H9 (cell line): ENCODE data around the gene KCNAB1. TPM values are rescaled to one million over a fixed set of nuclear protein-coding genes. Genes with fewer than 3 reads are reported as not detected.

ENCODE experiments used
- DNase-seq: peaks from one replicate; pipeline ENCODE4 v3.0.0-alpha.2; 2017
- H2AFZ ChIP-seq: one replicate; pipeline ENCODE4 v1.6.1; 2013; ENCODE audit warnings: mild to moderate bottlenecking, low read length, control low read depth, moderate library complexity
- H2AK5ac ChIP-seq: 2 replicates; pipeline ENCODE4 v1.6.1; 2013; ENCODE audit warnings: low read length, control low read depth, mixed read lengths; ENCODE audit not compliant: insufficient read length
- H2BK120ac ChIP-seq: one replicate; pipeline ENCODE4 v1.6.1; 2013; ENCODE audit warnings: low read depth, mild to moderate bottlenecking, low read length, control low read depth, inconsistent platforms; ENCODE audit not compliant: poor library complexity, severe bottlenecking
- H2BK12ac ChIP-seq: 2 replicates; pipeline ENCODE4 v1.6.1; 2013; ENCODE audit warnings: low read length, control low read depth, mixed read lengths, low read depth; ENCODE audit not compliant: insufficient read length
- H2BK15ac ChIP-seq: 2 replicates; pipeline ENCODE4 v1.6.1; 2013; ENCODE audit warnings: low read depth, low read length, control low read depth
- H2BK20ac ChIP-seq: one replicate; pipeline ENCODE4 v1.6.1; 2013; ENCODE audit warnings: low read depth, mild to moderate bottlenecking, low read length, control low read depth, inconsistent platforms; ENCODE audit not compliant: poor library complexity, severe bottlenecking
- H2BK5ac ChIP-seq: 2 replicates; pipeline ENCODE4 v1.6.1; 2013; ENCODE audit warnings: low read length, control low read depth, mixed read lengths; ENCODE audit not compliant: insufficient read length
- H3K14ac ChIP-seq: 2 replicates; pipeline ENCODE4 v1.6.1; 2013; ENCODE audit warnings: low read length, control low read depth; ENCODE audit not compliant: insufficient read depth
- H3K18ac ChIP-seq: 2 replicates; pipeline ENCODE4 v1.6.1; 2013; ENCODE audit warnings: low read depth, mild to moderate bottlenecking, mixed read lengths, low read length, control low read depth; ENCODE audit not compliant: insufficient read length
- H3K23ac ChIP-seq: 2 replicates; pipeline ENCODE4 v1.6.1; 2013; ENCODE audit warnings: low read length, control low read depth, mixed read lengths, low read depth; ENCODE audit not compliant: insufficient read length
- H3K23me2 ChIP-seq: 2 replicates; pipeline ENCODE4 v1.6.1; 2013; ENCODE audit warnings: low read depth, mild to moderate bottlenecking, mixed read lengths, low read length, control low read depth; ENCODE audit not compliant: insufficient read length, poor library complexity, severe bottlenecking
- H3K27ac ChIP-seq: 2 replicates; pipeline ENCODE4 v1.5.1; 2013; ENCODE audit warnings: low read length, control low read depth, mixed read lengths, low read depth; ENCODE audit not compliant: insufficient read length
- H3K27me3 ChIP-seq: 2 replicates; pipeline ENCODE4 v1.6.1; 2013; ENCODE audit warnings: low read length, control low read depth, inconsistent platforms; ENCODE audit not compliant: insufficient read depth
- H3K4ac ChIP-seq: 2 replicates; pipeline ENCODE4 v1.6.1; 2013; ENCODE audit warnings: low read depth, mild to moderate bottlenecking, control low read depth, inconsistent platforms, low read length, moderate library complexity
- H3K4me1 ChIP-seq: 2 replicates; pipeline ENCODE4 v1.6.1; 2013; ENCODE audit warnings: low read length, control low read depth, inconsistent platforms; ENCODE audit not compliant: insufficient read depth
- H3K4me2 ChIP-seq: 2 replicates; pipeline ENCODE4 v1.6.1; 2013; ENCODE audit warnings: low read length, control low read depth, mixed read lengths; ENCODE audit not compliant: insufficient read length, insufficient read depth
- H3K56ac ChIP-seq: 2 replicates; pipeline ENCODE4 v1.6.1; 2013; ENCODE audit warnings: low read depth, mild to moderate bottlenecking, mixed read lengths, low read length, control low read depth; ENCODE audit not compliant: insufficient read length
- H3K79me1 ChIP-seq: 2 replicates; pipeline ENCODE4 v1.6.1; 2013; ENCODE audit warnings: low read depth, mild to moderate bottlenecking, moderate library complexity, low read length, control low read depth, inconsistent platforms; ENCODE audit not compliant: insufficient read depth, poor library complexity, severe bottlenecking
- H3K79me2 ChIP-seq: 2 replicates; pipeline ENCODE4 v1.6.1; 2013; ENCODE audit warnings: low read length, control low read depth, inconsistent platforms; ENCODE audit not compliant: insufficient read depth
- H3K9ac ChIP-seq: 2 replicates; pipeline ENCODE4 v1.6.1; 2013; ENCODE audit warnings: low read length, control low read depth, mixed read lengths; ENCODE audit not compliant: insufficient read length; ENCODE audit errors: extremely low read depth
- H3K9me3 ChIP-seq: one replicate; pipeline ENCODE4 v1.6.1; 2013; ENCODE audit warnings: low read depth, low read length, inconsistent platforms; ENCODE audit not compliant: control insufficient read depth
- H3T11ph ChIP-seq: one replicate; pipeline ENCODE4 v1.6.1; 2013; ENCODE audit warnings: mild to moderate bottlenecking, low read length, control low read depth, inconsistent platforms
- H4K20me1 ChIP-seq: one replicate; pipeline ENCODE4 v1.6.1; 2013; ENCODE audit not compliant: control insufficient read depth, insufficient read length, insufficient read depth
- H4K5ac ChIP-seq: 2 replicates; pipeline ENCODE4 v1.6.1; 2013; ENCODE audit warnings: low read depth, mild to moderate bottlenecking, mixed read lengths, low read length, control low read depth; ENCODE audit not compliant: insufficient read length
- H4K8ac ChIP-seq: replicated peaks from 2 replicates; pipeline ENCODE4 v1.6.1; 2013; ENCODE audit warnings: low read length, control low read depth, mixed read lengths, low read depth; ENCODE audit not compliant: insufficient read length
- H4K91ac ChIP-seq: 2 replicates; pipeline ENCODE4 v1.6.1; 2013; ENCODE audit warnings: low read depth, mild to moderate bottlenecking, moderate library complexity, mixed read lengths, low read length, control low read depth; ENCODE audit not compliant: insufficient read length
- H3K27ac Mint-ChIP-seq, 3 experiments: 2 replicates in 2 of 3; 3 replicates in 1 of 3; pipeline ENCODE4 v1.8.0; 2020 to 2021; ENCODE audit warnings: mixed read lengths in 3 of 3, mild to moderate bottlenecking in 1 of 3, moderate library complexity in 1 of 3
- H3K27me3 Mint-ChIP-seq: 2 replicates; pipeline ENCODE4 v1.8.0; 2021; ENCODE audit warnings: low read depth, mild to moderate bottlenecking, moderate library complexity, mixed read lengths
- H3K36me3 Mint-ChIP-seq, 3 experiments: 2 replicates in 2 of 3; 3 replicates in 1 of 3; pipeline ENCODE4 v1.8.0; 2020 to 2021; ENCODE audit warnings: low read depth in 3 of 3, mixed read lengths in 3 of 3; ENCODE audit not compliant: insufficient read depth in 1 of 3
- H3K4me1 Mint-ChIP-seq, 2 experiments: 2 replicates each; pipeline ENCODE4 v1.8.0; 2020; ENCODE audit warnings: mixed read lengths in 2 of 2
- H3K4me3 Mint-ChIP-seq, 2 experiments: 2 replicates in 1 of 2; 3 replicates in 1 of 2; pipeline ENCODE4 v1.8.0; 2020 to 2021; ENCODE audit warnings: mild to moderate bottlenecking in 2 of 2, mixed read lengths in 2 of 2, moderate library complexity in 1 of 2
- H3K9me3 Mint-ChIP-seq, 2 experiments: 2 replicates in 1 of 2; 3 replicates in 1 of 2; pipeline ENCODE4 v1.8.0; 2020; ENCODE audit warnings: mild to moderate bottlenecking in 2 of 2, mixed read lengths in 2 of 2, moderate library complexity in 1 of 2
- CTCF ChIP-seq: fragments of 200-600 bp; sonication (generic); conservative IDR thresholded peaks from 3 replicates; pipeline ENCODE4 v1.8.0; 2021; ENCODE audit warnings: antibody characterized with exemption, mild to moderate bottlenecking
- WGBS: extraction: QIAGEN DNeasy Blood & Tissue Kit; methylation state at CpG from one replicate; pipeline ENCODE4 v1.1.7; 2013; ENCODE audit warnings: missing lambda C conversion rate, low lambda C conversion rate, mixed read lengths; ENCODE audit not compliant: insufficient read length; ENCODE audit errors: extremely low coverage; 5-methylcytosine and 5-hydroxymethylcytosine counted together
- total RNA-seq: library from RNA; stranded (reverse); gene quantifications from 2 replicates; pipeline ENCODE4 v1.2.1, GENCODE V29; 2021

The KCNAB1 gene
- total RNA-seq, 1 experiment from 2014 or later = 3.7 TPM

- Histone ChIP-seq H3K4me2 (no peak overlapping the region), H3K14ac (peak overlapping the region; percentile 65; the same call in 1 of the 2 replicates), H3K27me3 (no peaks in the 10 kb centered on the region), H3K56ac (no peak overlapping the region), H4K91ac (no peak overlapping the region), H3K27ac (no peak overlapping the region), H3T11ph (no peak overlapping the region), H3K9me3 (no peaks in the 10 kb centered on the region), H3K4me1 (no peaks in the 10 kb centered on the region), H3K23me2 (no peaks in the 10 kb centered on the region), H2BK5ac (no peak overlapping the region), H2BK120ac (no peak overlapping the region), H3K23ac (no peak overlapping the region), H2AFZ (no peak overlapping the region), H3K4ac (no peak overlapping the region), H2AK5ac (no peak overlapping the region), H2BK15ac (no peak overlapping the region), H2BK12ac (no peak overlapping the region), H3K79me1 (no peaks in the 10 kb centered on the region), H3K18ac (no peak overlapping the region), H3K9ac (no peak overlapping the region), H4K5ac (no peak overlapping the region), H4K8ac (no peak overlapping the region), H4K20me1 (no peaks in the 10 kb centered on the region), H3K79me2 (no peaks in the 10 kb centered on the region), H2BK20ac (no peak overlapping the region)
- no peak for DNase-seq
- Mint-ChIP-seq H3K27me3 (no peaks in the 10 kb centered on the region; the same call in 1 of the 2 replicates), H3K9me3 (peaks cover 6 to 8% of the 10 kb centered on the region in 2 experiments; a peak in 3 of 5 replicates), H3K4me3 (no peak overlapping the region), H3K4me1 (no peaks in the 10 kb centered on the region), H3K27ac (peak overlapping the region in 1 of 3 experiments; percentile 49; a peak in 1 of 7 replicates), H3K36me3 (no peaks in the 10 kb centered on the region)
- TF ChIP-seq CTCF = no peak
- WGBS = no CpG with 5 or more reads among the region's 8 CpGs
Observed at GRCh38 chr3:156201411-156202405, 81.3 kb downstream of the KCNAB1 start.
